ENCODE results near the gene CDK2AP2.
"Not testable (repeated sequence)": the region's sequence is repeated elsewhere in the genome, so short reads cannot be mapped to it uniquely, and the experiment has no call there.

CDK2AP2 gene

GRCh38 chr11:67523556-67524479 is 15.9 kb upstream of the CDK2AP2 start:
- DNase-seq = no peak

- DNase-seq = no peak
Observed at GRCh38 chr11:67522844-67523555, 15.0 kb upstream of the CDK2AP2 start, which contains the start of gene CABP2. Gene CABP2, minus strand, starts transcription at chr11:67523446. Its CDS starts 120 bp downstream, at chr11:67523326.

GRCh38 chr11:67522338-67522737 is 14.4 kb upstream of the CDK2AP2 start:
- no peak for DNase-seq

- DNase-seq = no peak
Observed at GRCh38 chr11:67521924-67522323, 14.0 kb upstream of the CDK2AP2 start.

- DNase-seq = no peak
Observed at GRCh38 chr11:67520856-67521824, 13.2 kb upstream of the CDK2AP2 start.

GRCh38 chr11:67519726-67520125 is 11.8 kb upstream of the CDK2AP2 start:
- DNase-seq = no peak

- no peak for DNase-seq
Observed at GRCh38 chr11:67517784-67518552, 10.0 kb upstream of the CDK2AP2 start.

- no peak for DNase-seq
Observed at GRCh38 chr11:67516806-67517205, 8.8 kb upstream of the CDK2AP2 start.

GRCh38 chr11:67514116-67514515 is 6.2 kb upstream of the CDK2AP2 start:
- no peak for DNase-seq

- DNase-seq = not testable (repeated sequence)
Observed at GRCh38 chr11:67511558-67511957, 3.6 kb upstream of the CDK2AP2 start.

- no peak for DNase-seq
Observed at GRCh38 chr11:67510023-67510345, 2.0 kb upstream of the CDK2AP2 start.

GRCh38 chr11:67508486-67509121 is 642 bp upstream of the CDK2AP2 start:
- peak; percentile 97 for DNase-seq

- no peak for DNase-seq
Observed at GRCh38 chr11:67507242-67507863, 609 bp downstream of the CDK2AP2 start.

GRCh38 chr11:67506426-67507051 is 1.4 kb downstream of the CDK2AP2 start:
- peak; percentile 23 for DNase-seq

- peak; percentile 69 for DNase-seq
Observed at GRCh38 chr11:67505605-67506396, 2.2 kb downstream of the CDK2AP2 start.

- DNase-seq = peak; percentile 58
Observed at GRCh38 chr11:67504950-67505581, 2.9 kb downstream of the CDK2AP2 start, which contains the start of gene PITPNM1. Gene PITPNM1, minus strand, starts transcription at chr11:67505363. Its CDS starts 1,183 bp downstream, at chr11:67504180.

GRCh38 chr11:67504005-67504949 is 3.7 kb downstream of the CDK2AP2 start:
- DNase-seq = no peak

Data from NK-92 treated with Interleukin-12 subunit alpha and Interleukin-12 subunit beta, amount 100 ng/mL, for 24 hours (cell line).